ENCODE measurements around the gene TRIM32. TPM values are rescaled to one million over a fixed set of nuclear protein-coding genes. Genes with fewer than 3 reads are reported as not detected.

Gene TRIM32
- total and polyA plus RNA-seq, 2 of the 13 experiments (the other 11 are each of a cell fraction or from before 2014, with no cell fraction given) = 6.5 to 7.7 TPM

GRCh38 chr9:116691607-116692006 is 4.5 kb downstream of the TRIM32 start (continued):
- TF ChIP-seq AHR (CRISPR knock-in tag; IDR thresholded peaks at IDR 0.05) = no peak

GRCh38 chr9:116692616-116693015 is 5.5 kb downstream of the TRIM32 start:
- no peak for DNase-seq (ENCODE audit: low spot score)
- no peak overlapping the region for H3K4me2 ChIP-seq (ENCODE audit: low read depth, low read length)
- peaks cover under 1% of the 10 kb centered on the region in 2 experiments; a peak in 2 of 5 replicates for H3K36me3 ChIP-seq (replicated peaks in 1 of 2; ENCODE audit: control insufficient read depth in 1 of 2, insufficient read depth in 2 of 2, low read length in 2 of 2)
- no peak overlapping the region for H3K27ac ChIP-seq (ENCODE audit: extremely low read length, insufficient read depth, low read length)
- peaks cover 17% of the 10 kb centered on the region for H3K79me2 ChIP-seq (ENCODE audit: insufficient read depth, low read length)
- H3K9me3 ChIP-seq (ENCODE audit: low read length) = no peaks in the 10 kb centered on the region
- ChIA-PET POLR2A (no interaction called here), CTCF (ENCODE audit: low intra/inter-chr PET ratio, low total read pairs) (no interaction called here)
- H3K27me3 ChIP-seq (ENCODE audit: control insufficient read depth in 1 of 2, insufficient read depth in 2 of 2, low read length in 2 of 2) = no peaks in the 10 kb centered on the region; a peak in 1 of 5 replicates
- intact Hi-C loops (cut with micrococcal nuclease; ENCODE audit: unreplicated experiment) (no loop called here), in situ Hi-C loops (cut with HindIII; ENCODE audit: extremely low pct_ligation_motif_present, low pct_unique_long_range_greater_than_20kb) (no loop called here)
- TF ChIP-seq BHLHE40 (IDR thresholded peaks at IDR 0.05; ENCODE audit: low read length) (no peak), TSC22D2 (CRISPR knock-in tag; IDR thresholded peaks at IDR 0.05; ENCODE audit: borderline replicate concordance) (no peak), AGO1 (IDR thresholded peaks at IDR 0.05; ENCODE audit: low read depth, low read length, poor library complexity, severe bottlenecking) (no peak)
- FAIRE-seq = no peak
- H3K4me3 ChIP-seq (replicated peaks in 1 of 3; ENCODE audit: insufficient read depth in 1 of 3, low read depth in 2 of 3, low read length in 3 of 3) = no peak overlapping the region
- BruUV-seq (replicated peaks) = no TSS peak
- H3K9ac ChIP-seq (ENCODE audit: insufficient read depth, low read depth, low read length) = no peak overlapping the region
- WGBS (ENCODE audit: low lambda C conversion rate) = 95% methylated on average over 2 of the region's 2 CpGs
- no peak for ATAC-seq
- no peaks in the 10 kb centered on the region for H4K20me1 ChIP-seq (ENCODE audit: insufficient read depth, low read length)
- H2AFZ ChIP-seq (ENCODE audit: low read length) = no peak overlapping the region
- peaks cover 54% of the 10 kb centered on the region for H3K4me1 ChIP-seq (ENCODE audit: insufficient read depth, low read length)

GRCh38 chr9:116693233-116693731 is 6.2 kb downstream of the TRIM32 start:
- intact Hi-C loops (cut with micrococcal nuclease; ENCODE audit: unreplicated experiment) (no loop called here), in situ Hi-C loops (cut with HindIII; ENCODE audit: extremely low pct_ligation_motif_present, low pct_unique_long_range_greater_than_20kb) (no loop called here)
- Histone ChIP-seq H3K27ac (ENCODE audit: extremely low read length, insufficient read depth, low read length) (no peak overlapping the region), H3K9ac (ENCODE audit: insufficient read depth, low read depth, low read length) (no peak overlapping the region), H3K79me2 (ENCODE audit: insufficient read depth, low read length) (peaks cover 10% of the 10 kb centered on the region), H3K4me2 (ENCODE audit: low read depth, low read length) (no peak overlapping the region), H3K27me3 (ENCODE audit: control insufficient read depth in 1 of 2, insufficient read depth in 2 of 2, low read length in 2 of 2) (no peaks in the 10 kb centered on the region), H3K4me1 (ENCODE audit: insufficient read depth, low read length) (peaks cover 47% of the 10 kb centered on the region), H3K9me3 (ENCODE audit: low read length) (no peaks in the 10 kb centered on the region), H3K4me3 (replicated peaks in 1 of 3; ENCODE audit: insufficient read depth in 1 of 3, low read depth in 2 of 3, low read length in 3 of 3) (no peak overlapping the region), H4K20me1 (ENCODE audit: insufficient read depth, low read length) (no peaks in the 10 kb centered on the region), H2AFZ (ENCODE audit: low read length) (no peak overlapping the region), H3K36me3 (replicated peaks in 1 of 2; ENCODE audit: control insufficient read depth in 1 of 2, insufficient read depth in 2 of 2, low read length in 2 of 2) (peaks cover 6 to 8% of the 10 kb centered on the region in 2 experiments; a peak in 4 of 5 replicates)
- ATAC-seq (no peak), DNase-seq (ENCODE audit: low spot score) (no peak), FAIRE-seq (no peak)
- POLR2A ChIA-PET = no interaction called here
- BruUV-seq (replicated peaks) = no TSS peak
- CTCF ChIA-PET (ENCODE audit: low intra/inter-chr PET ratio, low total read pairs) = no interaction called here
- 97% methylated on average over 2 of the region's 2 CpGs for WGBS (ENCODE audit: low lambda C conversion rate)
- TF ChIP-seq NR1H2 (CRISPR knock-in tag; IDR thresholded peaks at IDR 0.05; ENCODE audit: borderline replicate concordance, low read depth) (no peak), NFE2L2 (IDR thresholded peaks at IDR 0.05; ENCODE audit: low read length) (no peak), PRMT3 (CRISPR knock-in tag; IDR thresholded peaks at IDR 0.05; ENCODE audit: borderline replicate concordance, low read depth) (no peak), ATF6 (CRISPR knock-in tag; conservative IDR thresholded peaks at IDR 0.05) (no peak), RBFOX2 (IDR thresholded peaks at IDR 0.05; ENCODE audit: low read depth, low read length) (no peak), ETS1 (CRISPR knock-in tag; IDR thresholded peaks at IDR 0.05) (no peak), RXRA (CRISPR knock-in tag; IDR thresholded peaks at IDR 0.05) (no peak)
